ENCODE results near the gene NARF. TPM values are rescaled to one million over a fixed set of nuclear protein-coding genes. Genes with fewer than 3 reads are reported as not detected.
A peak's percentile ranks its signal among the peaks of the same experiment; 100 is the strongest.

The NARF gene
- total and polyA plus RNA-seq, 2 of the 8 experiments (the other 6 are each of a cell fraction or from before 2014, with no cell fraction given) = 97.4 to 131 TPM

DNA sequence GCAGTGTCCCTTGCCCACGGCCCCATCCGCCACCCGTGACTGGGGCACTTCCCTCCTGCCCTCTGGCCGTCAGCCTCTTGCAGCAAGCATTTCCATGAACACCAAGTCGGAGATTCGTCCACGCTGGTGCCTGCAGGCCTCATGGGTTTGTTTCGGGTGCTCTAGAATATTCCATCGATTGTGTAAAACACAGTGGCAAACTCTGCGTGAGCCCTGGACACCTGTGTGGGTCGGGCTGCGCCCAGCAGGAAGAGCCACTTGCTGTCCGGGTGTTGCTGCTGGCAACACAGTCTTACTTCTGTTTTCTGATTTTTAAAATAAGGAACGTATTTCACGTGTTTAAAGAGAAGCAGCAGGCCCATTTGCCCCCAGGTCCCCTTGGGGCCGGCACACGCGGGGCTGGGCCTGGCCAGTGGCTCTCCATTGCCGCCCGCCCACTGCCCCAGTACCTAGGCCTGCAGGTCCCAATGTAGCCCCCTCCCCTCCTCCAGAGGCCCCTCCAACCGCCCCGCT is 18.0 kb upstream of the NARF start:
- no peaks in the 10 kb centered on the region for H3K23me2 ChIP-seq (ENCODE audit: low read depth, low read length)
- CTCF ChIA-PET (ENCODE audit: partially characterized antibody) = interaction anchor here (1.0 kb wide), 1 partner anchor 23 kb away, joined by 3 read pairs; the partner anchor contains the start of gene HEXD
- peaks cover 0 to 18% (median 8%) of the 10 kb centered on the region in 4 experiments; a peak in 6 of 7 replicates for H3K4me1 ChIP-seq (replicated peaks in 1 of 4; ENCODE audit: control insufficient read depth in 3 of 4, insufficient read depth in 4 of 4, low read length in 3 of 4)
- no peak overlapping the region for H3K9ac ChIP-seq (replicated peaks in 1 of 4; ENCODE audit: extremely low read depth in 1 of 4, low read depth in 3 of 4, low read length in 3 of 4)
- WGBS, 2 experiments (ENCODE audit: extremely low coverage in 1 of 2, insufficient coverage in 1 of 2, insufficient read length in 1 of 2, insufficient replicate concordance in 2 of 2, low coverage in 1 of 2, low lambda C conversion rate in 2 of 2, missing lambda C conversion rate in 1 of 2) = 77% methylated on average over 18 of the region's 22 CpGs; no CpG with 5 or more reads in 1 of the 2 experiments
- no peak overlapping the region for H2BK20ac ChIP-seq (ENCODE audit: low read length)
- H3K18ac ChIP-seq (ENCODE audit: extremely low read depth, low read length) = no peak overlapping the region
- FAIRE-seq = no peak
- H3K36me3 ChIP-seq (ENCODE audit: control insufficient read depth in 2 of 4, insufficient read depth in 4 of 4, low read length in 3 of 4) = peaks cover under 1 to 26% (median 11%) of the 10 kb centered on the region in 4 experiments; a peak in 4 of 8 replicates
- peak overlapping the region; percentile 38; the same call in 1 of the 2 replicates for H3K27ac ChIP-seq (ENCODE audit: low read depth, low read length)
- no peak overlapping the region for H2AFZ ChIP-seq (ENCODE audit: low read length)
- H3K79me2 ChIP-seq (ENCODE audit: control insufficient read depth in 1 of 2, insufficient read depth in 2 of 2, low read length in 2 of 2) = no peaks in the 10 kb centered on the region
- no peaks in the 10 kb centered on the region for H3K27me3 ChIP-seq (replicated peaks in 1 of 4; ENCODE audit: control insufficient read depth in 3 of 4, extremely low read depth in 1 of 4, insufficient read depth in 3 of 4, low read length in 3 of 4)
- no peak overlapping the region for H4K5ac ChIP-seq (ENCODE audit: insufficient read length, low read depth, low read length)
- no peak overlapping the region for H2BK5ac ChIP-seq (ENCODE audit: low read depth, low read length)
- peaks cover 0 to 21% of the 10 kb centered on the region in 2 experiments for H4K20me1 ChIP-seq (replicated peaks in 1 of 2; ENCODE audit: control insufficient read depth in 1 of 2, insufficient read depth in 2 of 2, low read length in 2 of 2)
- H3K4ac ChIP-seq (replicated peaks; ENCODE audit: insufficient read length, low read depth, low read length) = no peak overlapping the region
- no peak overlapping the region for H3K14ac ChIP-seq (ENCODE audit: insufficient read length)
- 0 out of 4 replicates have a peak overlapping the region, but pooled peaks of 1 of the 2 experiments have one; percentile 28 for H3K4me2 ChIP-seq (ENCODE audit: insufficient read depth in 1 of 2, low read depth in 2 of 2, low read length in 2 of 2)
- no peak overlapping the region for H2BK15ac ChIP-seq (ENCODE audit: low read length)
- no peak overlapping the region for H4K91ac ChIP-seq (replicated peaks; ENCODE audit: insufficient read length, low read length)
- no peak overlapping the region for H2BK12ac ChIP-seq (ENCODE audit: low read depth, low read length)
- no peaks in the 10 kb centered on the region for H3K9me3 ChIP-seq (ENCODE audit: insufficient read depth in 2 of 2, low read depth in 1 of 2, low read length in 1 of 2)
- H3K79me1 ChIP-seq (ENCODE audit: low read depth, low read length) = no peaks in the 10 kb centered on the region
- no peak overlapping the region for H3K4me3 ChIP-seq (ENCODE audit: extremely low read depth in 1 of 4, insufficient read depth in 2 of 4, low read depth in 3 of 4, low read length in 4 of 4)
- no peak for DNase-seq (ENCODE audit: low read depth in 1 of 2, low spot score in 2 of 2)
- POLR2A ChIA-PET (ENCODE audit: partially characterized antibody) = interaction anchor here (0.7 to 3.3 kb wide), 4 partner anchors 9 to 32 kb away, joined by 3 to 12 read pairs (median 4); no protein-coding TSS in a partner anchor
- H3K56ac ChIP-seq (replicated peaks; ENCODE audit: insufficient read length, low read depth, low read length) = no peak overlapping the region
- no peak overlapping the region for H2BK120ac ChIP-seq (replicated peaks; ENCODE audit: low read depth, low read length)
- TF ChIP-seq ZNF274 (IDR thresholded peaks at IDR 0.05; ENCODE audit: borderline replicate concordance, extremely low read depth, low read length) (no peak), POLR2A (IDR thresholded peaks at IDR 0.05; ENCODE audit: control extremely low read depth in 1 of 2, low read depth in 2 of 2, low read length in 2 of 2) (peak in 1 of 2 experiments; percentile 29; a peak in 1 of 3 replicates), POLR2AphosphoS5 (IDR thresholded peaks at IDR 0.05; ENCODE audit: low read depth, low read length) (peak; percentile 37; the same call in 1 of the 2 replicates)
- no peak overlapping the region for H3K23ac ChIP-seq (ENCODE audit: insufficient read length)
- no peak overlapping the region for H2AK5ac ChIP-seq (ENCODE audit: low read depth, low read length)
- no peak overlapping the region for H4K8ac ChIP-seq (ENCODE audit: extremely low read depth, insufficient read depth, low read length)
